GM21360 (cell line): ENCODE measurements around the gene RBM47.
A peak's percentile ranks its signal among the peaks of the same experiment; 100 is the strongest.

Source experiments
- ATAC-seq: cut with Tn5 transposase; IDR thresholded peaks from one replicate; pipeline ENCODE4 v1.9.1; 2021; ENCODE audit warnings: mild to moderate bottlenecking, moderate library complexity; ENCODE audit not compliant: unreplicated experiment

Gene RBM47

DNA sequence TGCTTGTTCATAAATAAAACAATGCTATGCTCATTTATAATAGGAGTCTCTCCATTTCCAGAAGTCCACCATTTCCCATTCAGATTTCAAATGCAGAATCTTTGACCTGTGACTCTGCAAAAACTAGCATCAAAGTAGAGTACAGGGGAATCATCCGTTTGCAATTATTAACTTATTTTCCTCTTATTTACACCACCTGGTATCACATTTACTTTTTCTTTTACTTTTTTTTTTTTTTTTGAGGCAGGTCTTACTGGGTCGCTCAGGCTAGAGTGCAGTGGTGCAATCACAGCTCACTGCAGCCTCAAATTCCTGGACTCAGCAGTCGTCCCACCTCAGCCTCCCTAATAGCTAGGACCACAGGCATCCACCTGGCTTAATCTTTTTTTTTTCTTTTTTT is 37.6 kb downstream of the RBM47 start:
- ATAC-seq: no peak

DNA sequence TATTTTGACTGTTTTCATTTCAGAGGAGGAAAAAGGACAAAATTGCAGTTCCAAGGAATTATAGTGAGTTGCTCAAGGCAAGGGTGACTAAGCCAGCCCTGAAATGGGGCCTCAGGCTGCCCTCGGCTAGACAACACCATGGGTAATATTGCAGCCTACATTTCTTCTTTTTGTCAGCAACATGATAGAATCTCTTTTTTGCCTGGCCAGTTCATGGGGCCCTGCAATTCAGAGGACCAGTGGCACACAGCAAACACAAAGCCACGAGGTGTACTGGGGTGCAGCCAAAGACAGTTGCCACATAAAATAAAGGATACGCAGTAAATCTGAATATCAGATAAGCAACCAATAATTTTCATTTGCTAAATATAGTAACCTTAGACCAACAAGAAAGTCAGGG is 41.8 kb downstream of the RBM47 start:
- no peak for ATAC-seq

DNA sequence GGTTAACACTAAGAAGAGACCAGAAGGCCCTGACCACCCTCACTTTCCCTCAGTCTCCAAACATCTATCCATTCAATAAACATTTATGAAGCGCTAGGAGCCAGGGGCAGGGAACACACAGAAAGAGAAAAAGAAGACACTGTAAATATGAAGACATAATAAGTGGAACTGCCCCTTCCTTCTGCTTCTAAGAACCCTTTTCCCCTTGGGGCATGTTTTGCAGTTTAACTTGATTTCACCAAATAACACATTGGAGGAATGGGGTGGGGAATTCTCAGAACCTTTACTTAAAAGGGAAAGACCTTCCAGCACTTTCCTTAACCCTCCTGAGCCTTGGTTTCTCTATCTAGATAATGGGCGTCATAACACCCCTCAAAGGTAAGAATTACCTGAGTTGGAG is 42.3 kb downstream of the RBM47 start:
- no peak for ATAC-seq

DNA sequence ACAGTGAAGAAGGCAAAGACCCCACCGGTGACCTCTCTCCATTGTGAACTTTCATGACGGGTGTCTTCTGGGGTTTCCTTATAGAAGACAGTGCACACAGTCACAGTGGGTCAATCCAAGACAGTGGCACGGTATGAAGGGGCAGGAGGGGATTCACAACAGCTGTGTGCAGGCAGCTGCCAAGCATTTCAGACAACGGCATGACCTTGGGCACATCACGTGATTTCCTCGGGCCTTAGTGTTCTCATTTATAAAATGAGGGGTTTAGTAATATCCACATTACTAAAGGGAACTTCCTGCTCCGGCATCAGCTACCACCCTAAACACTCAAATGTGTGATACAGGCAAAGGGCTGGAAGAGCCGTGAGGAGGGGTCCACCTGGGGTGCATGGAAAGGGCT is 42.9 kb downstream of the RBM47 start:
- no peak for ATAC-seq

DNA sequence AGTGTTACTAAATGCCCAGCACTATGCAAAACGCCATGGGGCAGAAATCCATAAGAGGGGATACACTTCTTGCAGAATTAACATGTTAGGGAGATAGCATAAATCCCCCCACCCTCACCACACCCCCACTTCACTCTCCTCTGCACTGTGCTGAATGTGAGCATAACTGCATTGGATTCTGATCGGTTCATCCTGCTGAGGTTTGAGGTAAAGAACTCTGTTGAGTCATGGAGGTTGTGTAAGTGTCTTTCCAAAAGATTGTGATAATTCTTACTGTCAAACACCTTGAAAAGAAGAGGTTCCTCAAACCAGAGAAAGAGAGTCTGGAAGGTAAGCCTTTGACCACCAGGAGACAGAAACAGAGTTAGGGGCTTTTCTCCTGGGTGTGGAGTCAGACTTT is 43.6 kb downstream of the RBM47 start:
- no peak for ATAC-seq

DNA sequence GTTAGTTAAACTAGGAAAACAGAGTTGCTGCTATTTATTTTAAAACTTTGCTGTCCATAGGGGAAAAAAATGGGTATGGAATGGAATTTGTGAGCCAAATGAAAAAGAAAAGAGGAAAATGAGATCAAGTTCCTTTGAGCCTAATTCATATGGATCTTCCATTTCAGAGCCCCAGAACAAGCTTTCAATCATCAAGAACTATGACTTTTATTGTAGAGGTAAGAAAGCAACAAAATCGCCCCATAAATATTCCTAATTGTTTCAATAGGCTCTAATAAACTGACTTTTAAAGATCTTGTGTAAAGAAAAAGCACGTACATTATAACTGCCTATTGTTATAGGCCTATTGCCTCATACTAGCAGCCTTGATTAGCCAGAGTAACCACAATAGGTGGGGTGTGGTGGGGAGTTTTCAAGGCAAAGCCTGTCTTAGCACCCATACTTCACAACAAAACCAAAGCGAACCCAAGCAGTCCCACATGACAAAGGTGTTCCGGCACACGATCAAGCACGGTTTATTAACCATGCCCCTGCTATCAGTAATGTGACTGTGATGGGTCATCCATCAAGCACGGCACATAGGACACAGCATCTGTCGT is 44.4 kb downstream of the RBM47 start:
- no peak for ATAC-seq

DNA sequence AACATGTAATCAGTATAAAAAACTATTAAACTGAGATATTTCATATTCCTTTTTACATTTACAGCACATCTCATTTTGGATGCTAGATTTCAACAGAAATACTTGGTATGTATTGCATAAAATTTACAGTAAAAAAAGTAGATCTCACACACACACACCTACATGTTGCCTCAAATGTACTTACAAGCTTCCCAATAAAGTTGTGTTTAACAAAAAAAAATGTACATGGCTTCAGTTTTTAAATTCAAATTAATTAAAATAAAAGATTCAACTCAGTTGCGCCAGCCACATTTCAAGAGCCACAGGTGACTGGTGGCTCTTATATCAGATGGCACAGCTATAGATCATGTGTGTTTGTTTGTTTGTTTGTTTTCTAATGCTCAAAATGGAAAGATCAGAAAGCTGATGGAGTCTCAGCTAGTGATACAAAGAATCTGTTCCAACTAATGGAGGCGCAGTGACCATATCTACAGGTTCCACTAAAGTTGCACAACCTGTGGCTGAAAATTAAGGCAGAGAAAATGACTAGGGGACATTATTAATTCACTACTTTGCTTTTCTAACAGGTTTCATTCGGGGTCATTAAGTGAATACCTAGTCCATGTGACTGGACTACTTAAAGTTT is 45.0 kb downstream of the RBM47 start:
- ATAC-seq: no peak

DNA sequence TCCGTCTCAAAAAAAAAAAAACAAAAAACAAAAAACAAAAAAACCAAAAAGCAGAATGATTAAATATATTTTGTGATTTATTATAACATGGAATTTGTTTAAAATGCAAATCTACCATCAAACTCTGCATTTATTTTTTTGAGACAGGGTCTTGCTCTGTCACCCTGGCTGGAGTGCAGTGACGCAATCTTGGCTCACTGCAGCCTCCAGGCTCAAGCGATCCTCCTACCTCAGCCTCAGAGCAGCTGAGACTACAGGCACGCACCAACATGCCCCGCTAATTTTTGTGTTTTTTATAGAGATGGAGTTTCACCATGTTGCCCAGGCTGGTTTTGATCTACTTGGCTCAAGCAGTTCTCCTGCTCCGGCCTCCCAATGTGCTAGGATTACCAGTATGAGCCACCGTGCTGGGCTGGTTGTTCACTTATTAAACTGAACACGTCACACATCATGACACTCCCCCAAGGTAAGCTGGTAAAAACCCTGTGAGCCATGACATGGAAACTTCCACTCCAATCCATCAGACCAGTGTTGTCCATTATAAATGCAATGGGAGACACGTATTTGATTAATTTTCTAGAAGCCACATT is 45.7 kb downstream of the RBM47 start:
- no peak for ATAC-seq

DNA sequence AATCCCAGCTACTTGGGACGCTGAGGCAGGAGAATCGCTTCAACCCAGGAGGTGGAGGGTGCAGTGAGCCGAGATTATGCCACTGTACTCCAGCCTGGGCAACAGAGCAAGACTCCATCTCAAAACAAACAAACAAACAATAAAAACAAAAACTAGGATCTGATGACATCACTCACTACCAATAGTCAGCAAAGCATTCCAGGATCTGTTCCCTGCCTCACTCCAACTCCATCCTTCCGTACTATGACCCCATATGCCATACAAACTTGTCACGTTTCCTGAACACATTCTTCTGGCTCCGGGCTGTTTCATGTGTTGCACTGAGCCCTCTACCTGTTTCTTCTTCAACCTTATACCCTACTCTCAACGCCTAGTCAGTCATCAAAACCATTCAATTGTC is 47.3 kb downstream of the RBM47 start:
- ATAC-seq: no peak

DNA sequence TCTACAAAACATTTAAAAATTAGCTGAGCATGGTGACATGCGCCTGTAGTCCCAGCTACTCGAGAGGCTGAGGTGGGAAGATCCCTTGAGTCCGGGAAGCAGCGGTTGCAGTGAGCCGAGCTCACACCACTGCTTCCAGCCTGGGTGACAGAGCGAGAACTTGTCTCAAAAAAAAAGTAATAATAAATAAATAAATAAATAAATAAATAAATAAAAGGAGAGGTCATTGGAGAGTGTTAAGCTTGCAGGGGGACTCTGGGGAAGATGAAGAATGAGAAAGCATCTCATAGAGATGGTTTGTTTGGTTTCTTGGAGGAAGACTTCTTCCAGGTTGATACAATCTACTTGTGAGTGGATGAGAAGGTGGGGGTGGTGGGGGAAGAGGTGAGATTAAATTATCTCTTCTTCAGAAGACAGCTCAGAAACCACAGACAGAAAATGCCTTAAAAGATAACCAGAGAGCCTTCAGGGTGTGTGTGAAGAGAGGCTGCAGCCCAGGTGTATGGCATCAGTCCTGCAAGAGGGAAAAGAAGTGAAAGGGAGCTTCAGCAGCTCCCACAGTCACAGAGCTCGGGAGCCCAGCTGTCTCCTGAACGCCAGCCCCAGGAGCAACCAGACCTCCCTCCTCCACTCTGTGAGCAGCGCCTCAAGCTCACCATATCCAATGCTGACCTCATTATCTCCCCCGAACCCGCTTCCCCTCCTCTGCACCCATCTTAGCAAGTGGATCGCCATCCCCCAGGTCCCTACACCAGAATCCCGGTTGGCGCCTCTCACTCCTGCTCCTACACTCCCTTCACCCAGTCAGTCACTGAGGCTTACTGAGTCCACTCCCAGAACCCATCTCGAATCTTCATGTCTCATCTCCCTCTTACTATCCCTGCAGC is 48.2 kb downstream of the RBM47 start:
- ATAC-seq: no peak

DNA sequence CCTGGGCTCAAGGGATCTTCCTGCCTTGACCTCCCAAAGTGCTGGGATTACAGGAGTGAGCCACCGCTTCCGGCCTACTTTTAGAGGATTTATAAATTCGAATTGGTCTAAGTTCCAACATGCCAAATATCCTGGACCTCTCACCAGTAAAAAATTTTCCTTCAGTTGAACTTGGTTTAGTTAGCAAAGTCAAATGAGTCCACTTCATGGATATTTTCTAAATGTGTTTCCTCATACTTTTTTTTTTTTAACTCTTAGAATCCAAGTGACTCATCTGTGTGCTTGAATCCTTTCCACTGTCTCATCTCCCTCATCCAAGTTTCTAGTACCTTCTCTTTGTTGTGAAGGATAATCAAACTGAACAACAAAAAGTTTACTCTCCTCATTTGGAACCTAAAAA is 49.7 kb downstream of the RBM47 start:
- no peak for ATAC-seq

DNA sequence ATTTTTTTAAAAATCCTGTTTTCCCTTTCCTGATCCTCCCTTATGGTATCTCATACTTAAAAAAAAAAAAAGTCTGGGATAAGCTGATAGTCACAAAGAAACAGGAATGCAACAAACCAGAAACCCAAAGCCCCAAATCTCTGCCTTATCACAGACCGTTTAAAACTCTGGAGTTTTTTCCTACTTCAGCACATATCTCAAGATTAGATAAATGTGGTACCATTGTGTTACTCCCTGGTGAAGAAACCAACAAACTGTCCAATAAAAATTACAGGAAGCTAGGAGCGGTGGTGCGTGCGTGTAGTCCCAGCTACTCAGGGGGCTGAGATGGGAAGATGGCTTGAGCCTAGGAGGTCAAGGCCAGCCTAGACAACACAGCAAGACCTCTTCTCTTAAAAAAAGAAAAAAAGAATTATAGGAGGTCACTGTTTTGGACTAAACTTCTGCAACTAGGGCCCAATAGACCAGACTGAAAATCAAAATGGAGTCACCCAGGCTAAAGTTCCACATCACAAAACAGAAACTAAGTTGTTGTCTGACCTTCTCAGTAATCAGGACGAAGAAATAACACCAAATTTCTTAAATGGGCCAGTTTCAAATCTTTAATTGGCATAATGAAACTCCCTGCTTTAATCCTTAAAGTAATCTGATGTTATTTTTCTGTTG is 51.9 kb downstream of the RBM47 start:
- no peak for ATAC-seq

DNA sequence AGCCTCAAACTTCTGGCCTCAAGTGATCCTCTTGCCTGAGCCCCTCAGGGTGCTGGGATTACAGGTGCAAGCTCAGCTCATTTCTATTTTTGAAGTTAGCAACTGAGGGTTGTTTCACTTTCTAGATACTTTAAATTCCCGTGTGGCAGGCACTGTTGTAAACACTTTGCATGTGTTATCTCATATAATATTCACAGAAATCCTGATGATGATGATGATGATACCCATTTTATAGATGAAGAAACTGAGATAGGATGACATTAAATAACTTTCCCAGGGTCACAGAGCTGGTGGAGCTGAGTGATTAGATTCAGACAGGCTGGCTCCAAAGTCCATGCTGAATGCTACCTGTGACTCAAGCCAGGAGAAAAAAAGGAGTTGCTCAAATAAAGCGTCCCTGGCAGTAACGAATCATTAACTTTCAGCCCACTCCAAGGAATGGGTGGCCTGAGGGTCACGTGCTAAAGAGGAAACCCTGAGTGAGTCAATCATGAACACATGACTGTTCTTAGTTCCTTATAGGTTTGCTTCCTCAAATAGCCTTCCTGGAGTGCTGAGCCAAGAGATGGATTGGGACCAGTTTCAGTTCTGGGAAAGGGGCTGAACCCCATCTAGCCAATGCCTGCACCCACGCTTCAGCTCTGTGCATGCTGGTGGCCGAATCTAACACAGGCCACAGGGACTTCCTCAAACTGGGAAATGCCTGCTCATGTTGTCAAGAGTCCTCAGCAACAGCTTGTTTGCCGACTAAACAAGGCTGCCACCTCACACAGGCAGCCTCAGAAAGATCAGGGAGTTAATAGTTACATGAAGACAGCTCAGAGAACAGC is 52.8 kb downstream of the RBM47 start:
- peak; percentile 55 for ATAC-seq

DNA sequence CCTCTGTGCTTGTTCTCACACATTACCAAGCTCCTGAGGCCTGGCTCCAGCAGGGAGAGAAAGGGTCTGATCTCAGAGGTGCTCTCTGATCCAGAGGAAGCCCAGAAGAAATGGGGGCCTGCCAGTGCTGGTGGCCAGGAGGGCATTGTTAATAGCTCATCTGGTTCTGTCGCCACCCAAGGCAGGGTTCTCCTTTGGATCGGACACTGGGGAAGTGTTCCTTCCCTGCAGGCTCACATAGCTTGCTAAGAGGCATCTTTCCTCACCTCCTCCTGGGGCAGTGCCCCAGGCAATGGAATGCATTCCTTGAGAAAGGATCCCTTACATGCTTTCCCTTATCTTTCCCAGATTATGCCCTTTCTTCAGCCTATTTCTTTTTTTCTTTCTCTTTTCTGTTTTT is 53.8 kb downstream of the RBM47 start:
- ATAC-seq: no peak

DNA sequence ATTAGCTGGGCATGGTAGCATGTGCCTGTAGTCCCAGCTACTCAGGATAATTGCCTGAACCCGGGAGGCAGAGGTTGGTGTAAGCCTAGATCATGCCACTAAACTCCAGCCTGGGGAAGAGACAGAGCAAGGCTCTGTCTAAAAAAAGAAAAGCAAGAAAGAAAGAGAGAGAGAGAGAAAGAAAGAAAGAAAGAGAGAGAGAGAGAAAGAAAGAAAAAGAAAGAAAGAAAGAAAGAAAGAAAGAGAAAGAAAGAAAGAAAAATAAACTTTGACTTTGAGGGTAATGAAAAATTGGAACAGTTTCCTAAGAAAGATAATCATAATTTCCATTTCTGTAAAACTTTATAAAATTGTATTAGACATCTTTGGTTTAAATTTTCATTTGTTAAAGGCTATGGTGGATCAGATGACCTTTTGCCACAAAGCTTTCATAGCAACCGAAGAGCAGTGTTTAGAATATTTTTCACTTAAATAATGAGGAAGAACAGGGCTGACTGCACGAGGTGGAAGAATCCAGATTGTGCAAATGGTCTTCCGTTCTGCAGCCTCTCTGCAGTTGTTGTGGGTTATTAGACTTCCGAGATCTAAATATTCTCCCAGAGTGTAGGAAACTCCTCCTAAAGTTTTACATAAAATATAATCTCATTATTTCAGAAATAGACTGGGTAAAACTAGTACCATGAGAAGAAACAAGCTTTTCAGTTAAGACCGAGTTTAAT is 55.9 kb downstream of the RBM47 start:
- ATAC-seq: no peak

DNA sequence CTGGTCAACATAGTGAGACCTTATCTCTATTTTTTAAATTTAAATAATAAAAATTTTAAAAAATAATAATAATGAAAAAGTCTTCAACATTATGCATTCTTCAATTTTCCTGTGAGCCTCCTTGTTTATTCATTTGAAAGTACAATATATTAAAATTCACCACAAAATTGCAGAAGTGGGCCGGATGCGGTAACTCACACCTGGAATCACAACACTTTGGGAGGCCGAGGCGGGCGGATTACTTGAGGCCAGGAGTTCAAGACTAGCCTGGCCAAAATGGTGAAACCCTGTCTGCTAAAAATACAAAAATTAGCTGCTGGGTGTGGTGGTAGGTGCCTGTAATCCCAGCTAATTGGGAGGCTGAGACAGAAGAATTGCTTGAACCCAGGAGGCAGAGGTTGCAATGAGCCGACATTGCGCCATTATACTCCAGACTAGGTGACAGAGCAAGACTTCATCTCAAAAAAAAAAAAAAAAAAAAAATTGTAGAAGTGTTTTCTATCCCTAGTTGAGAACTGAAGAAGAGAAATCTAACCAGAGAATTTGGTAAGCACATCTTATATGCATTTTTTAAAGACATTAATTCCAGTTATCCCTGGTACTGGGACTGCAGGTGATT is 56.9 kb downstream of the RBM47 start:
- no peak for ATAC-seq

DNA sequence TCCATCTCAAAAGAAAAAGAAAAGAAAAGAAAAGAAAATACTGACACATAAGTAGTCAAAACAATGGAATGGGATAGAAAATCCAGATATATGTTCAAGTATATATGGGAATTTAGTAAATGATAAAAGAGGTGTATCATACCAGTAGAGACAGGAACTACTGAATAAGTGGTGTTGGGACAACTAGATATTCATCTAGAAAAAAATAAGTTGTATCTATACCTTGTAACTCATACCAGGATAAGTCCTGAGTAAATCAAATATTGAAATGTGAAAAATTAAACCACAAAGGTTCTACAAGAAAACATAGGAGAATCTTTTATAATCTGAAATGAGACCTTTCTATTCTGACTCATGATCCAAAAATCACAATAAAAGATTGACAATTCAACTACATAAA is 58.5 kb downstream of the RBM47 start:
- no peak for ATAC-seq

DNA sequence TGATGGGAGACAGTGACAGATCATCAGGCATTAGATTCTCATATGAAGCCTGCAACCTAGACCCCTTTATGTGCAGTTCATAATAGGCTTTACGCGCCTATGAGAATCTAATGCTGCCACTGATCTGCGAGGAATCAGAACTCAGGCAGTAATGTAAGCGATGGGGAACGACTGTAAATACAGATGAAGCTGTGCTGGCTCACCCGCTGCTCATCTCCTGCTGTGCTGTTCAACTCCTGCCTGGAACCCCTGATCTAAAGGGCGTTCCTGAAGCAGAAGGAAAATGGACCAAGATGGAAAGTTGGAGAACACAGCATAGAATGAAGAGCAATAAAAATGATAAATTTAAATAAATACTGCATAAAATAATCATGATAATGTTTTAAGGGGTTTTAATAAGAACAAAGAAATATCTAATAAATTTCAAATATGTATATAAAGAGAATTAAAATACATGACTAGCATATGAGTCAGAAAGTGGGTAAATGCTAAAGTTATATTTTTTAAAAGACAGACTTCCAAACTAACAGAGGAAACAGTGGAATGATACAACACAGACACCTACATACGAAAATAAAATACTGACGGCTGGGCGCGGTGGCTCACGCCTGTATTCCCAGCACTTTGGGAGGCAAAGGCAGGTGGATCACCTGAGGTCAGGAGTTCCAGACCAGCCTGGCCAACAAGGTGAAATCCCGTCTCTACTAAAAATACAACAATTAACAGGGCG is 59.2 kb downstream of the RBM47 start:
- no peak for ATAC-seq
